Kidney capillary endothelial cell (primary cell): ENCODE results near the gene LCE1D.

Source experiments
- DNase-seq: peaks from one replicate; pipeline ENCODE4 v3.0.0-alpha.2; 2018; ENCODE audit warnings: low spot score

Gene LCE1D

DNA sequence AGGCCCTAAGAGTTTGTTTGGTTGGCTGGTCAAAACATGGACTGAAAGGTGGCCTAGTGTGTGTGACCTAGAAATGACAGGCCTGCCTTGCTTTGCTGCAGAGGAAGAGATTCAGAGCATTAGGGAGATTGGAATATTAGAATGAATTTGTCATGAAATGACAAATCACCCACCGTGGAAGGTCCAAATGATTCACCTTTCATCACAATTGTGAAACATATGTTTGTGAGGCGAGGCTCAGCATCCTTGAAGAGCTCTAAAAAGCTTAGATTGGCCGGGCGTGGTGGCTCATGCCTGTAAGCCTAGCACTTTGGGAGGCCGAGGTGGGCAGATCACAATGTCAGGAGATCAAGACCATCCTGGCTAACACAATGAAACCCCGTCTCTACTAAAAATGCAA is 20.8 kb downstream of the LCE1D start:
- no peak for DNase-seq

DNA sequence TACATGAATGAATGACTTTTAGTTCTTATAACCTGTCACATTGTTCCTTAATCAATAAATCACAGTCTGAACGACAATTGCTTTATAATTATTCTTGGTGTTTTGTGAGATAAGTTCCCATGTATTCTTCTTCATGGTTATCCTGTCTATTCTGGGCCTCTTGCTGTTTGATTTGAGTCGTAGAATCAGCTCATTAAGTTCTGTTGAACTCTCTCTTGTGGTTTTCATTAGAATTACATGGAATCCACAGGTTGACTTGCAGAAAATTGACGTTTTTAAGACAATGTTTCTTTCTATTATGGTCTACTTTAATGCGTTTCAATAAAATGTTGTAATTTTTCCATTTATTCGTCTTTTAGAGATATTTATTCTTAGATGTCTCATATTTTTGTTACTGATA is 26.8 kb downstream of the LCE1D start:
- no peak for DNase-seq

DNA sequence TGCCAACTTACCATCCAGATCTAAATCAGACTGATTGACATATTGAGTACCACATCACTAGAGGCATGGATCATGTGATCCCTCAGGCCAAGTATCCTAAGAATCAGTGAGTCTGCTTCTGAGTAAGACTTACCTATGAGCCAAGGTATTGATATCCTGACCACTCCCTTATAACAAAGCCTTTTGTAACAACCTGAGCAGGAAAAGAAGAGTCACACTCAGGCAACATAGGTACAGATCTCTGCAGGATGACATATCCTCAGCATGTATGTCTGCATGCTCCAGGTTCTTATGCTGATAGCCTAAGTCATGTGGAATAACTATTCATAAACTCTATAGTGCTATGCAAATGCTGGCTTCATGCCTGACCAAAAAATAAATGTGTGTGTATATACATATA is 28.4 kb downstream of the LCE1D start:
- DNase-seq, result no peak

DNA sequence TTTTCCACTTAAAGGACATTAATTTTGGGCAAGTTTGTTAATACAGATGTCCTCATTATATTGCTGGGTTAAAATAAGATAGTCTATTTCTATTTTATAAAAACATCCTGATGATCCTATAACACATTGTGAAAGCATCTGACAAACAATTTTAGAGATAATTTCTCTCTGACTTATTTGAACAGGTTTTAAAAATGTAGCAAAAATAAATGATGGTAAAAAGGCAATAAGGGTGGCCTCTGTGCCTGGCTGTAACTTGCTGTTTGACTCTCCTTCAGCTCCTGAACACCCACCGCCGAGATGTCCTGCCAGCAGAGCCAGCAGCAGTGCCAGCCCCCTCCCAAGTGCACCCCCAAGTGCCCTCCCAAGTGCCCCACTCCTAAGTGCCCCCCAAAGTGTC is 30.7 kb downstream of the LCE1D start, which contains the start of gene LCE1A:
LCE1A (plus strand) TSS at position 301 of the 400 bp plus-strand sequence; CDS start at position 301, 0 bp downstream.
- DNase-seq, result no peak

DNA sequence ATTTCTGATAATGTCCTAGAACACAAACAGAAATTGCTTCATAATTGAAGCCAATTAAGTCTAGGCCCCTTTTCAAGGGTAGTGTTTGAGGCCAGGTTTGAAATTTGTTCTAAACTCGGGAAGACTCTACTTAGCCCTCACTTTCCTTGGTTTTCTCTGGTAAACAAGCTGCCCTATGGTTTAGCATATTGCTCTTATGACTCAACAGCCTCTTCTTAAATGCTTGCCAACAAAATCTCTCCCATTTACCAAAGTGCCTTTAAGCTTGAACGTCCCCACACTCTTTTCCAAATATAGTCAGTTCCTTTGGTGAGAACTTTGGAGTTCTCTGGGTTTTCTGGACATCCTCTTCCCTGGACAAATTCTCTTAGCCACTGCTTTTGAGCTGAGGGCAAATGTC is 40.3 kb downstream of the LCE1D start:
- no peak for DNase-seq

DNA sequence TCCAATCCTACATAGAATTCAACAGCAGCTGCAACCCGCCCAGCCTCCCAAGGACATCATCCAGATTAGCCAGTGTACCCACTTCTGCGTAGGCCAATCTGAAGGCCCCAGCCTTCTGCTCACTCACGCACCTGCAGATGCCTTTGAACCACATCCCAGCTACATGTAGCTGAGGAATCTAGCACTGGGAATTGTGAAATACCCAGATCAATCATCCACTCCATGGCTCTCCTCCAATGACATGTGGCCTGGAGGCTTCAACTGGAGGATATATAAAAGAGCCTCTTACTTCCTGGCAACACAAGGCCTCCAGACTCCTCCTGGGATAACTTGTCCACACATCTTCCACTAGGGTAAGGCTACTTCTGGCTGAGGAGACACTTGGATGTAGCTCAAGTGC is 46.0 kb downstream of the LCE1D start, which contains the start of gene LCE6A:
LCE6A (plus strand) TSS at position 301 of the 400 bp plus-strand sequence. CDS start 665 bp downstream, outside the sequence.
- DNase-seq, result no peak
